Bronchial epithelial cell (primary cell): ENCODE data around the gene NACC2. TPM values are rescaled to one million over a fixed set of nuclear protein-coding genes. Genes with fewer than 3 reads are reported as not detected.
A peak's percentile ranks its signal among the peaks of the same experiment; 100 is the strongest.

Experiments
- DNase-seq: peaks from one replicate; pipeline ENCODE4 v3.0.0-alpha.2; 2010; ENCODE audit warnings: low read depth
- FAIRE-seq: peaks from 2 replicates; lab custom pipeline; 2011; peaks lifted over from hg19 to GRCh38; lab: Jason Lieb, UNC
- H3K27me3 ChIP-seq: 2 replicates; pipeline ENCODE4 v1.5.1; 2011; ENCODE audit warnings: low read length; ENCODE audit not compliant: control insufficient read depth, insufficient read depth
- H3K36me3 ChIP-seq: 2 replicates; pipeline ENCODE4 v1.5.1; 2011; ENCODE audit warnings: low read length; ENCODE audit not compliant: control insufficient read depth, insufficient read depth
- H3K4me3 ChIP-seq: 2 replicates; pipeline ENCODE4 v1.5.1; 2011; ENCODE audit warnings: mild to moderate bottlenecking, low read depth, low read length, control low read depth
- total RNA-seq: library from RNA; depleted of rRNA; stranded (reverse); fragments of >200 nt; gene quantifications from 2 replicates; pipeline ENCODE4 v1.2.1, GENCODE V29; 2014
- TF ChIP-seq, protein P1 (sequence below): IDR thresholded peaks from 2 replicates; pipeline ENCODE4 v1.5.1; 2011; ENCODE audit warnings: mild to moderate bottlenecking, moderate library complexity, low read length, control low read depth, inconsistent platforms; ENCODE audit not compliant: insufficient read depth, severe bottlenecking

Gene NACC2
- total RNA-seq, 1 donor from 2014 or later: 7.6 TPM

GRCh38 chr9:136141682-136142413, 46.8 kb upstream of the NACC2 start:
- no peak overlapping the region for H3K4me3 ChIP-seq
- peaks cover 5% of the 10 kb centered on the region for H3K27me3 ChIP-seq
- H3K36me3 ChIP-seq: no peaks in the 10 kb centered on the region
- DNase-seq (no peak), FAIRE-seq (no peak)
- TF ChIP-seq, protein P1, sequence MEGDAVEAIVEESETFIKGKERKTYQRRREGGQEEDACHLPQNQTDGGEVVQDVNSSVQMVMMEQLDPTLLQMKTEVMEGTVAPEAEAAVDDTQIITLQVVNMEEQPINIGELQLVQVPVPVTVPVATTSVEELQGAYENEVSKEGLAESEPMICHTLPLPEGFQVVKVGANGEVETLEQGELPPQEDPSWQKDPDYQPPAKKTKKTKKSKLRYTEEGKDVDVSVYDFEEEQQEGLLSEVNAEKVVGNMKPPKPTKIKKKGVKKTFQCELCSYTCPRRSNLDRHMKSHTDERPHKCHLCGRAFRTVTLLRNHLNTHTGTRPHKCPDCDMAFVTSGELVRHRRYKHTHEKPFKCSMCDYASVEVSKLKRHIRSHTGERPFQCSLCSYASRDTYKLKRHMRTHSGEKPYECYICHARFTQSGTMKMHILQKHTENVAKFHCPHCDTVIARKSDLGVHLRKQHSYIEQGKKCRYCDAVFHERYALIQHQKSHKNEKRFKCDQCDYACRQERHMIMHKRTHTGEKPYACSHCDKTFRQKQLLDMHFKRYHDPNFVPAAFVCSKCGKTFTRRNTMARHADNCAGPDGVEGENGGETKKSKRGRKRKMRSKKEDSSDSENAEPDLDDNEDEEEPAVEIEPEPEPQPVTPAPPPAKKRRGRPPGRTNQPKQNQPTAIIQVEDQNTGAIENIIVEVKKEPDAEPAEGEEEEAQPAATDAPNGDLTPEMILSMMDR: no peak

DNA sequence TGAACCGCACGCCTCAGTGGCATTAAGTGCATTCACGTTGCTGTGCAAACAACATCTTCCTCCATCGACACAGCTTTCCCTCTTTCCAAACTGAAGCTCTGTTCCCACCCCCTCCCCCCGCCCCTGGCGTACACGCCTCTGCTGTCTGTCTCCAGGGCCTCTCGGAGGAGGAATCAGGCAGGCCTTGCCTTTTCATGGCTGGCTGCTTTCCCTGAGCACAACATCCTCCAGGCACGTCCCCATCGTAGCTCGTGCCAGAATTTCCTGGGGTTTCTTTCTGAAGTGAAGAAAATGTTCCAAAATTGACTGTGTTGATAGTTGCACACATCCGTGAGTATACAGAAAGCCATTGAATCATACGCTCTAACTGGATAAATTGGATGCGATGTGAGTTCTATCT, 45.9 kb upstream of the NACC2 start:
- Histone ChIP-seq H3K36me3 (no peaks in the 10 kb centered on the region), H3K27me3 (peaks cover 2% of the 10 kb centered on the region), H3K4me3 (no peak overlapping the region)
- no peak for DNase-seq
- no peak for FAIRE-seq
- TF ChIP-seq, protein P1: no peak

GRCh38 chr9:136140046-136140445, 45.0 kb upstream of the NACC2 start:
- no peaks in the 10 kb centered on the region for H3K36me3 ChIP-seq
- peaks cover 2% of the 10 kb centered on the region for H3K27me3 ChIP-seq
- TF ChIP-seq, protein P1: no peak
- DNase-seq (peak; percentile 61), FAIRE-seq (no peak)
- no peak overlapping the region for H3K4me3 ChIP-seq

DNA sequence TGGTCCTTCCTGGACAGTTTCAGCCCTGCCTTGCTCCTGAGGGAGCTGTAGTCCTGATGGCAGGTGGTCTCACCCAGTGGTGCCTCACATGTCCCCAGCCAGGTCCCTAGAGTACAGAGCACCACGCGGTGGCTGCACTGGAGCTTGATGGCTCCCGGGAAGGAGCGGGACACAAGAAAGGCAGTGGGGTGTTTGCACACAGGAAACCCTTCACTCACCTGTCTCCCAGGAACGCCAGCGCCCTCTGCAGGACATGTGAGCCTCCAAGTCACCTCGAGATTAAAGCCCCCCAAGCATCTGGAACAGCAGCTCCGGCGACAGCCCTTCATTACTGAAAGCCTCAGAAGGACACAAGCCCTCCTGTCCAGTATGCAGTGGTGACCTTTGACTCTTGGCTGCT, 43.5 kb upstream of the NACC2 start:
- DNase-seq (no peak), FAIRE-seq (no peak)
- no peaks in the 10 kb centered on the region for H3K36me3 ChIP-seq
- H3K27me3 ChIP-seq: peaks cover 10% of the 10 kb centered on the region
- no peak overlapping the region for H3K4me3 ChIP-seq
- TF ChIP-seq, protein P1: peak; percentile 54

DNA sequence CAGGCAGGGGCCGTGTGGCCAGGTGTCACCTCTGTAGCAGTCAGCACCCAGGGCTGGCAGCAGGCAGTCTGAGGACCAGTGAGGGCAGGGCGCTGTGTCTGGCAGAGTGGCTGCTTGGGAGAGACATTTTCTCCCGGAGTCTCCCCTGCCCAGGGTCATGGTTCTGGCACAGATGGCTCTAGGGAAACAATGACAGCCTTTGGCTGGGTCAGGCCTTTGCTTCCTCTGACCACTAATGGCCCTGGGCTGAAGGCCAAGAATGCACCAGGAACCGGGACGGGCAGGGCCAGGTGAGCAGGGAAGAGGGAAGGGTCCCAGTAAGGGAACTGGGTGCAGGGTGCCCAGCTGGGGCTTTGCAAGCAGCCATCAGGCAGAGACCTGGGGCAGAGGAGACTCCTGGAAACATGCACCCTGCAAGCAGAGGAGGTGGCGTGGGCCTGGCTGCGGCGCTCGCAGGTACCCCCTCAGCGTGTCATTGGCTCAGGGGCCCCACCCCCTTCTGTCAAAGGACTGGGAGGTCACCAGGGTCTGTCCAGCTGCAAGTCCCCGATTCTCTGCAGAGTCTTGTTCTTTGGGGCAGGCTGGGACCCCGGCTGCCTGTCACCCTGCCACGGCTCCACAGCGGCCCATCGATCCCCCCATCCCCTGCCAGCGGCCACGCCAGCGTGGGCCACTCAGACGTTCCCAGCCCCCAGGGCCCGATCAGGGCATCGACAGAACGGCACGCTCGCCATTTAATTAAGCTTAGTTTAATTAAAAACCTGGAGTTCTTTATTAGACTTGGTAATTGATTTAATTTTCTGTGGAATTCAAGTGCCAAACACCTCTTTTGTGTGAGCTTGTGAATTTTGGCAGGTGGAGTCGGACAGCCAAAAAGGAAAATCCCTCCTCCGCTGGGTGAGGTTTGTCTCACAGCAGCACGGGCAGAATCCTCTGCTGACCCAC, 42.5 kb upstream of the NACC2 start:
- DNase-seq (no peak), FAIRE-seq (no peak)
- TF ChIP-seq, protein P1: no peak
- Histone ChIP-seq H3K4me3 (no peak overlapping the region), H3K27me3 (peaks cover 12% of the 10 kb centered on the region), H3K36me3 (no peaks in the 10 kb centered on the region)
